ENCODE results near the gene QPCTL.
"Not testable (repeated sequence)": the region's sequence is repeated elsewhere in the genome, so short reads cannot be mapped to it uniquely, and the experiment has no call there.

Gene QPCTL

DNA sequence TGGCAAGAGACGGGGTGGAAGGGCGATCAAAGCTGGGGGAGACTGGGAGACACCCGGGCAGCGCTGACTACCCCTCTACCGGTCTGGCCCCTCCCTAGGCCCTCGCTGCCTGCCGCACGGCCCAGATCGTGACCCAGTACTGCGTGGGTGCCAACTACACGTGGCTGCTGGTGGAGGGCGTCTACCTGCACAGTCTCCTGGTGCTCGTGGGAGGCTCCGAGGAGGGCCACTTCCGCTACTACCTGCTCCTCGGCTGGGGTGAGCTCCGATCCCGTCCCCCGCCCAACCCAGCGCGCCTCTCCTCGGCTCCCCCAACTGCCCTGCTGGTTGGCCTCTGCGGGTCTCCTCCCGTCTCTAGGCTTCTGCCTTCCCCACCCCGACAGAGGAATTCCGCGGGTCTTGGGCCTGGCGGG is 15.6 kb upstream of the QPCTL start:
- no peak for DNase-seq

DNA sequence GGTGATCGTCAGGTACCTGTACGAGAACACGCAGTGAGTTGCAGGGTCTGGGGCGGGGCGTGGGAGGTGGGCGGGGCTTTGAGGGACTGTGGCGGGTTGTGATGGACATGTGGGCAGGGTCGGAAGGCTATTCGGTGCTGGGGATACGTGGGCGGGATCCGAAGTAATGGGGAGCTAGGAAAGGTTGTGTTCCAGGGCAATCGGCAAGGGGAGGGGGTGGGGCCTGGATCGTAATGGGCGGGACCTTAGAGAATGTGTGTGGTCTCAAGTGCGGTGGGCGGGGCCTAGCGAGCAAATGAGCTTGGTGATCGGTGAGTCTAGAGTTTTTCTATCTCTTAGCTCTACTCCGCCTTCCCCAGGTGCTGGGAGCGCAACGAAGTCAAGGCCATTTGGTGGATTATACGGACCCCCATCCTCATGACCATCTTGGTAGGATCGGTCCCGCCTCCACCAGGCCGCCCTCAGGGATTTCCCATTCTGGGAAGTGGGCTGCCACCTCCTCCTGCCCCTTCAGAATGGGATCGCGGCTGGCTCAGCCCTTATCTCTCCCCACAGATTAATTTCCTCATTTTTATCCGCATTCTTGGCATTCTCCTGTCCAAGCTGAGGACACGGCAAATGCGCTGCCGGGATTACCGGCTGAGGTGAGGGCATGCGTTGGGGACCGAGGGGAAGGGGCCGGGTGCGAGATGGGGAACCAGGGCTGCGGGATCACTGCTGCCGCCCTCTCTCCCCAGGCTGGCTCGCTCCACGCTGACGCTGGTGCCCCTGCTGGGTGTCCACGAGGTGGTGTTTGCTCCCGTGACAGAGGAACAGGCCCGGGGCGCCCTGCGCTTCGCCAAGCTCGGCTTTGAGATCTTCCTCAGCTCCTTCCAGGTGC is 14.9 kb upstream of the QPCTL start:
- peak; percentile 58 for DNase-seq

GRCh38 chr19:45681391-45682015 is 11.0 kb upstream of the QPCTL start:
- DNase-seq = peak; percentile 76

DNA sequence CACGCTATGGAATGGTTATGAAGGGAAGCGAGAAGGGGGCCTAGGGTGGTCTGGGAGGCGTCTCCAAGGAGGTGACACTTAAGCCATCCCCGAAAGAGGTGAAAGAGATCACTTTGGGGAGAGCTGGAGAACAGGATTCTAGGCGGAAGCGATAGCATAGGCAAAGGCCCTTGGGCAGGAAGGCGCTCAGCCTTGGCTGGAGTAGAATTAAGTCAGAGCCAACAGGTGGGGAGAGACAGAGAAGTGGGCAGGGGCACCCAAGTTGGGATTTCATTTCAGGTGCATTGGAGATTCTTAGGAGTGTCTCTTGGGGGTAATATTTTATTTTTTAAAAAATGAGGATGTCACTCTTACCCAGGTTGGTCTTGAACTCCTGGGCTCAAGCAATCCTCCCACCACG is 10.3 kb upstream of the QPCTL start:
- no peak for DNase-seq

GRCh38 chr19:45682908-45683307 is 9.6 kb upstream of the QPCTL start:
- no peak for DNase-seq

GRCh38 chr19:45685045-45685444 is 7.4 kb upstream of the QPCTL start:
- not testable (repeated sequence) for DNase-seq

DNA sequence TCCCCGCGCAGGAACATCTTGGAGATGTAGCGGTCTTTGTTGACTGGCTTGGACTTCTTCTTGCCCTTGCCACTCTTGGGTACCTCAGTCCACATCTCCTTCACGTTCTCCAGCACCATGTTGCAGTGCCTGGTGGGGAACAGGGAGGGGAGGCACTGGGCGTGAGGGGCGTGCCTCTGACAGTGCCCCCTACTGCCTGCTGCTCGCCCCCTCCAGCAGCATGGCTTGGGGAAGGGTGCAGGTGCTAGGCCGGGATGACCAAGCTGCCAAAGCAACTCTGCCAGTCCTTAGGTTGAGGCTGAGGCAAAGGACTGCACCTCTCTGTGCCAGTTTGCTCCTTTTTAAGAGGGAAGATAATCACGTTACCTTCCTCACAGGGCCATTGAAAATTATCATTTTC is 4.9 kb upstream of the QPCTL start:
- DNase-seq = no peak

DNA sequence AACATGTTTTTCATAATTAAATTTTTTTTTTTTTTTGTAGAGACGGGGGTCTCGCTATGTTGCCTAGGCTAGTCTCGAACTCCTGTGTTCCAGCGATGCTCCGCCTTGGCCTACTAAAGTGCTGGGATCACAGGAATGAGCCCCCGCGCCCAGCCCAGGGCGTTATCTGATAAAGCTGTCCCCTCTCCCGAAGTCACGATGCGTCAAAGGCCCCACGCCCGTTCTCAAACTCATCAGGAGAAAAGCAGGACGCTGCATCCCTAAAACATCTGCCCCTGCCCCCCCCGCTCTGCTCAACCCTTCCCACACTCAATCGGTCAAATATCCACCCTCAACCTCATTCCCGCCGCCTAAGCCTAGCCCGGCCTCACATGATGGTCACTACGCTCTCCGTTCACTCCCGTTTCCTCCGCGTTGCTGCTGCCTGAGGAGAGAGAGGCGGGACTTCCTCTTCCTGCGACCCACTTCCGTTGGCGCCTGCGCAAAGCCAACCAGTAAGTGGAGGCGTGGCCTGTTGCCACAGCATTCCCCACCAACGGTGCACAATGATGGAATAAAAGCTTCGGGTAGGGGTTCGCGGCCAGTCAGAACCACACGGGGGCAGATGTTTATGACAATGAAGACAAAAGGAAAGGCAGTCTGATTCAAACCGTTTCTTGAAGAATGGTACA is 815 bp upstream of the QPCTL start, which contains the start of gene SNRPD2:
SNRPD2 (minus strand) TSS at position 438 of the 671 bp plus-strand sequence; CDS start at position 373, 65 bp downstream.
- peak; percentile 94 for DNase-seq

- peak; percentile 71 for DNase-seq
Measured at GRCh38 chr19:45693106-45693788, 781 bp downstream of the QPCTL start.

GRCh38 chr19:45701676-45702075 is 9.2 kb downstream of the QPCTL start:
- DNase-seq = no peak

DNA sequence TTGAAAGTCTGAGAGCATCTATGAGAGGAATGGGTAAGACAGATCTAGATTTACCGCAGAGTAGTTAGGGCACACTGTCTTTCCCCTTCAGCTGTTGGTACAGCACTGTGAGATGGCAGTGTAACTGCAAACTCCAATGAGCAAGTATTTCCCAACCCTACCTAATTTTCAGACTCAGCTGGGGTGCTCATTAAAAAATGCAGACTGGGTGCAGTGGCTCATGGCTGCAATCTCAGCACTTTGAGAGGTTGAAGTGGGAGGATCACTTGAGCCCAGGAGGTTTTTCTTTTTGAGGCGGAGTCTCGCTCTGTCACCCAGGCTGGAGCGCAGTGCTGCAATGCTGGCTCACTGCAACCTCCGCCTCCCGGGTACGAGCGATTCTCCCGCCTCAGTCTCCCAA is 12.6 kb downstream of the QPCTL start:
- no peak for DNase-seq

DNA sequence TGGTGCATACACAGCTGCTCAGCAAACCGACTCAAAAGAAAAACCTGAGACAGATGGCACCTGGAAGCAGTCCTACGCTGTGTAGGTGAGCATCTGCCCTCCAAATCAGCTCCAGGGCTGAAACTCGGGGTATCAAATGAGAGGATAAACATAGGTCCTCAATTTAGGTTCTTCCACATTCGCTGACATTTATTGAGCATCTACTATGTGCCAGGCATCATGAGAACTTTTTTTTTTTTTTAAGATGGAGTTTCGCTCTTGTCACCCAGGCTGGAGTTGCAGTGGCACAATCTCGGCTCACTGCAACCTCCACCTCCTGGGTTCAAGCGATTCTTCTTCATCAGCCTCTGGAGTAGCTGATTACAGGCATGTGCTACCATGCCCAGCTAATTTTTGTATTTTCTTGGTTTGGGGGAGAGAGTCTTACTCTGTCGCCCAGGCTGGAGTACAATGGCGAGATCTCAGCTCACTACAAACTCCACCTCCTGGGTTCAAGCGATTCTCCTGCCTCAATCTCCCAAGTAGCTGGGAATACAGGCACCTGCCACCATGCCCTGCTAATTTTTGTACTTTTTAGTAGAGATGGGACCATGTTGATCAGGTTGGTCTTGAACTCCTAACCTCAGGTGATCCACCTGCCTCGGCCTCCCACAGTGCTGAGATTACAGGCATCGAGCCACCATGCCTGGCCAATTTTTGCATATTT is 13.4 kb downstream of the QPCTL start:
- no peak for DNase-seq

DNA sequence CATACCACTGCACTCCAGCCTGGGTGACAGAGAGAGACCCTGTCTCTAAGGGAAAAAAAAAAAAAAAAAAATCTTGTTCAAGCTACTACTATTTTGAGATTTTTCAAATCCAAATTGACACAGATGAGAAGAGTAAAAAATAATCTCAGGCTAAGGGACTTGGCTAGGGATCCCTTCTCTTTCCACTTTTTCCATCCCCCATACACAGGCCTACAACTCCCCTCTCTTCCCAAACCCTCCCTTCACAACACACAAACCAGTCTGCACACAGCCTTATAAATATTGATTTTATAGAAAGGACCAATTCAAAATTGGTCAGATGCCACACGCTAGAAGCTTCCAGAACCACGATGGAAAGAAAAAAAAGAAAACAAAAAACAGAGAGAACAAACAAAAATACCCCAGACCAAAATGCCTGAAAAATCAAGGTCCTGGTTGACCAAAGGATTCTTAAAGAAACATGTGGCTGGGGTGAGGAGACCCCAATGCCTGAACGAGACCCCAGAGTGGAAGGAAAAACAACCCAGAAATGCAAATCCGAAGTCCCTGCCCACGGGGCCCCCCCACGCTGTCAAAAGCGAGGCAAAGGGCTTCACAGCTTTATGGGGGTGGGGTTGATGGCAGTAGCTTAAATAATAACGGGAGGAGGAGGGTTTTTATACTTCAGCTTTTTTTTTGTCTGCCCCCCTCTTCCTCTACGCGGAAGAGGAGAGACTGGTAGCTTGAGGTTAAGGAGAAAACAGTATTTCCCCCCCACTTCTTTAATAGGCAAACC is 18.1 kb downstream of the QPCTL start:
- no peak for DNase-seq

DNA sequence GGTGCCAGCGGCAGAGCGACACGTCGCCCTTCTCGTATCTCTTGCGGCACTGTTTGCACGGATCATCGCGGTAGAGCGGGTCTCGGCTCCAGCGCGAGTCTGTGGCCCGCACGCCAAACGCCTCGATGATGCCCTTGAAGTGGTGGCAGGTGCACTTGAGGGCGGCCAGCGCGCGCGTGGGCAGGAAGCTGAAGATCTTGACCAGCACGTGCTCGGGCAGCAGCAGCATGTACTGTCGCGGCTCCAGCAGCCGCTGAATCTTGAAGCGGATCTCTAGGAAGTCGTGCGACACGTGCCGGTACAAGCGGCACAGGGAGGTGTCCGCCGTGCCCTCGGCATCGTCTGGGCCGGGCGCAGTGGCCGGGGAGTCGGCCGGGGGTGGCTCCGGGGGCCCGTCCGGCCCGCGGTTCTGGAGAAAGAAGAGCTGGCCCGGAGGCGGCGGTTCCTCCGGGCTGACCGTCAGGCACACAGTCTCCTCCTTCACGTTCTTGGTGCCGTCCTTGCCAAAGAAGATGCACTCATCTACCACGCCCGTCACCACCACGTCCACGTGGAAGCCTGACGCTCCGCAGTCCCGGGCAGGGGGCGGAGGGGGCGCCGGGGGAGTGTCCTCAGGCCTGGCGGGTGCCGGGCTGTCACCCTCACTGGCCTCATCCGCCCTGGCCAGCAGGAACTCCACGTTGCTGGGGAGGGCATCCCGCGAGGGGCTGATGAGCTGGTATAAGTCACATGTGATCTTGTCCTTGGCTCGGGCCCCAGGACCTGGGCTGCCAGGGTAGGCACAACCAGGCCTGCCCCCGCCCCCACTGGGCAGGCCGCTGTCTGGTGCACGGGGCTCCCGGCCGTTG is 19.6 kb downstream of the QPCTL start:
- DNase-seq = no peak

- no peak for DNase-seq
Measured at GRCh38 chr19:45712699-45713067, 20.2 kb downstream of the QPCTL start.

GRCh38 chr19:45713141-45713540 is 20.7 kb downstream of the QPCTL start:
- DNase-seq = no peak

- DNase-seq = no peak
Measured at GRCh38 chr19:45715139-45715538, 22.7 kb downstream of the QPCTL start.

- no peak for DNase-seq
Measured at GRCh38 chr19:45716359-45717130, 24.1 kb downstream of the QPCTL start.

DNA sequence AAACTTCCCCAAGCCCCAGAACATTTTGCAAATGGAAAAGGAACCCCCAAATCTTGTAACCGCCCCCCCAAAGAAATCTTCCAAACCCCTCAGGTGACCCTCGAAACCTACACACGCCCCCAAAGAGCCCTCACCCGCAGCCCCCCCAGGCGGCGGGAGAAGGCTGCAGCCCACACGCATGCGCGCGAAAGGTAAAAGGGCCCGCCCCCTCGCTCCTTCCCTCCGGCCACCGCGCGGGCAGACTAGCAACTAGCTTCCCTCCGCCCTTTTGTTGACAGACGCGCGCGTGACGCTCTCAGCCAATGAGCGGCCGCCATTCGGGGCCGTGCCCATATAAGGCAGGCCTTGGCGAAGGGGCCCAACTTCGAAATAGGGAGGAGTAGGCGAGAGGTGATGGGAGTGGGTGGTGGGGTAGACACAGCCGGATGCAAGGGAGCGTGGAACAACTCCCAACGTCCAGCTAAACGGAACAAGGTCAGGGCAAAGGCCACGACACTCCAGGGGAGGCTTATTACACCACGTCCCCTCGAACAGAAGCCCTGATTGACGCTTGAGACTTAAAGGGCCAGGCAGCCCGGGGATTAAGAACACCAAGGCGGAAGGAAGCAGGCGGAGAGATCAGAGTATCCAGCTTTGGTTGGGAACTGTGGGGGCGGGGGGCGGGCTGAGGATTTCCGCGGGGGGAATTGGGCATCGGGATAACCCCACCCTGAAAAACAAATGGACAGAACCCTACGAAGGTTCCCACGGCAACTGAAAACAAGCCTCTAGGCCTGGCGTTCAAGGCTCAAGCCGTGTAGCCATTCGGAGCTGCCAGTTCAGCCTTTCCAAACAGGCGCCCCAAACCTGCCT is 24.9 kb downstream of the QPCTL start:
- peak; percentile 99 for DNase-seq
